Smooth muscle cell of the brain vasculature (primary cell): ENCODE measurements around the gene METTL27.
"Not testable (repeated sequence)": the region's sequence is repeated elsewhere in the genome, so short reads cannot be mapped to it uniquely, and the experiment has no call there.

Experiments used
- DNase-seq: peaks from one replicate; pipeline ENCODE4 v3.0.0-alpha.2; 2012; ENCODE audit warnings: low read depth, low spot score

The METTL27 gene

DNA sequence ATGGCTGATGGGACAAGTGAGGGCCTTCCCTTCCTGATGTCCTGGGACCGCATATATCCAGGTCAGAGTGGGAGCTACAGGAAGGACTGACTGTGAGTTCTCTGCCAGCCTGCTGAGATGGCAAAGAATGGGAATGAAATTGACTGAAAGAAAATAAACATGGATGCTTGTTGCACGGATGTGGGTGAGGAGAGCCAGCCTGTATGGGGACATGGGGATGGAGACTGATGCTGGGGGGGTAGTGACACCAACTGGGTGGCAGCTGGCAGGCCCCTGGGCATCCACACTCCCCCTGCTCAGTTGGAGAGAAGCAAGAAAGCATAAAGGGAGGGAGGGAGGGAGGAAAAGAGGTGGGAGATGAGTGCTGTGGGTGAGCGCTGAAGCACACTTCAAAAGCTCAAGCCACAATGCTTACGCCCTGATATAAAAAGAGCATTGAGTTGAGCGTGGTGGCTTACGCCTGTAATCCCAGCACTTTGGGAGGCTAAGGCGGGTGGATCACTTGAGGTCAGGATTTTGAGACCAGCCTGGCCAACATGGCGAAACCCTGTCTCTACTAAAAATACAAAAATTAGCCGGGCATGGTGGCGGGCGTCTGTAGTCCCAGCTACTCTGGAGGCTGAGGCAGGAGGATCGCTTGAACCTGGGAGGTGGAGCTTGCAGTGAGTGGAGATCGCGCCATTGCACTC is 20.6 kb downstream of the METTL27 start:
- DNase-seq, result not testable (repeated sequence)

DNA sequence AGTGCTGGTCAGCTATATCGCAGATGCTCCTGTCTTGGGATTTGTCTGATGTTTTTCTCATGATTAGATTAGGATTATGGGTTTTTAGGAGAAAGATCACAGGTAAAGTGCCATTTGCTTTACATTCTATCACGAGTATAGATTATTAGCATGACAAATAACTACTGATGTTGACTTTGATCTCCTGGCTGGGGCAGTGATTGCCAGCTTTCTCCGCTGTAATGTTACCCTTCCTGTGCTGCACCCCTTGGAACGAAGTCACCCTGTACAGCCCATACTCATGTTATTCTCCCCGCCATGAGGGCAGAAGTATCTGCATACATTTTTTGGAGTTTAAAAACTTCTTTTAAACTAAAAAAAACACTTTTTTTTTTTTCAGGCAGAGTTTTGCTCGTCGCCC is 22.3 kb downstream of the METTL27 start:
- no peak for DNase-seq

- DNase-seq, result no peak
Observed at GRCh38 chr7:73817121-73817520, 25.2 kb downstream of the METTL27 start.

DNA sequence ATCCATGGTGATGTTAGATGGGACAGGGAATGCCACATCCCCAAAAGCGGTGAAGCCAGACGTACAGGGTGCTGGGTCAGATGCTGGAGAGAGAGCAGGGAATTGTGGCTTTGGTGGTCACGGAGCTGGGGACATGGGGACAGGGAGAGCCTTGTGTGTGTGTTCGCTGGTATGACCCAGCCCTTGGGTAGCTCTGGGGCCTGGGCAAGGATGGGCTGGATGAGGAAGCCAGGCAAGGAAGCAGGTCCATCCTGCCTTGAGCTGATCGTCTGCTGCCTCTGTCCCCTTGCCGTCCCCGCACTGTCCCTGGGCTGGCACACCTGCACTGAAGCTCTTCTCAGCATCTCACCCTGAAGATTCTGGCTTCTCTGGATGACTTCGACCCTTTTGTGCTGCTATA is 26.9 kb downstream of the METTL27 start:
- DNase-seq, result no peak

DNA sequence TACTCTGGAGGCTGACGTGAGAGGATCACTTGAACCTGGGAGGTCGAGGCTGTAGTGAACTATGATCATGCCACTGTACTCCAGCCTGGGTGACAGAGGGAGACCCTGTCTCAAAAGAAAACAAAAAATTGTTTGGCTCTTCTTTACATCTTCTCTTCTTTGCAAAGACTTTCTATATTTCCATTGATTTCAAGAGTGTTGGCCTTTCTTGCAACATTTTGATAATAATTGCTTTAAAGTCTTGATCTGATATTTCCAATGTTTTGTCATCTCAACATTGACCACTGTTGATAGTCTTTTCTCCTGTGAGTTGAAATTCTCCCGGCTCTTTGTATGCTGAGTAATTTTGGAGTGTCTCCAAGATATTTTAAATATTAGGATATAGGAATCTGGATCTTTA is 29.3 kb downstream of the METTL27 start:
- no peak for DNase-seq

DNA sequence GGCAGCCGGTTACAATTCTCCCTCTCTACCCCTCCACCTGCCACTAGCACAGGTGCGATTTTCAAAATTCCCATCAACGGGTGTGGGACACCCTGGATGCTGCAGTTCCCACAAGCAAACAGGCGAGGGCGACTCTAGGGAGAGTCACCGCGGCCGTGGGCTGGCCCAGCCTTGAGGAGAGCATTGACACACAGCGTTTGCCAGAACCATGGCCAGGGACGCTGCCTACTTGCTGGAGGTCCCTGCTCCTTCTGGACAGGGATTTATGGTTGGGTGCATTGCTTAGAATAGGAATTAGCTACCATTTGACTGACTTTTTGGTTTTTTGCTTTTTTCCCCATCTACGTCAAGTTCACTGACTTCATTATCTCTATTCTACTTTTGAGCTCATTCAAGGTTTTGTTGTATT is 30.6 kb downstream of the METTL27 start:
- DNase-seq, result no peak

DNA sequence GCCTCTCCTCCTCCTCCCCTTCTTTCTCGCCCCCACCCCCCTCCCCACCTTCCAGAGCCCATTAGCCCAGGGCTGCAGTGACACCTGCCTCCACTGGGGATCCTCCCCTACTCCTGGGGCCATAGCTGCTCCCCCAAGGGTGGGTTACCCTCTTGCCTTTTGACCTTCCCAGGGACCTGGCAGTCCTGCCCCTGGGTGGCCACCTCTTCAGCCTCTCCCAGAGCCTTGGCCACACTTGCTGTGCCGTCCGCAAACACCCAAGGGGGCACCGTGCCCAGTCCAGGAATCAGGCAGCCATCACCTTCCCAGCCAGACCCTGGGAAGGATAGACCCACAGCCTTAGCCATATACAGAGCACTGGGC is 31.3 kb downstream of the METTL27 start:
- DNase-seq, result no peak

DNA sequence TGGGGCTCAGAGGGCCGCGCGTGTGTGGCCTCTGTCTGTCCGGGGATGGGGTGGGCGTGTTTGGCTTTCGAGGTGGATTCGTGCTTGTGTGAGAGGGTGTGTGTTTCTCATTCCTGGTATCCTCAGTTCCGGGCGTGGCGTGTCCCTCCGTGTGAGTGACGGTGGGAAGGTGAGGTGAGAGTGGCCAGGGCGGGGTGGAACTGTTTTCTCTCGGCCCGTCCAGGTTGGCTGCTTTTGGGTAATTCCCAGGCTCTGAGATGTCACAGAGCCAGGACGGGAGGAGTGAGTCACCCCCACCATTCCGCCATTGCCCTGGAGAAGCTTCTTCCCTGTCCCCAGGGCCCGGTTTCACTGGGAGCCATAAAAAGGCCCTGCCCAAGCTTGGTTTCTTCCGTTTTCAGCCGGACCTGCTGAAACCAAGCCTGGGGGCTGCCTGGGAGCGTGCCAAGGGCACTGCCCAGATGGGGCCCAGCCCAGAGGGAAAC is 32.8 kb downstream of the METTL27 start:
- no peak for DNase-seq

- no peak for DNase-seq
Observed at GRCh38 chr7:73802459-73802858, 39.9 kb downstream of the METTL27 start.

- no peak for DNase-seq
Observed at GRCh38 chr7:73801577-73801976, 40.7 kb downstream of the METTL27 start.

GRCh38 chr7:73799282-73800141 is 42.8 kb downstream of the METTL27 start:
- no peak for DNase-seq

DNA sequence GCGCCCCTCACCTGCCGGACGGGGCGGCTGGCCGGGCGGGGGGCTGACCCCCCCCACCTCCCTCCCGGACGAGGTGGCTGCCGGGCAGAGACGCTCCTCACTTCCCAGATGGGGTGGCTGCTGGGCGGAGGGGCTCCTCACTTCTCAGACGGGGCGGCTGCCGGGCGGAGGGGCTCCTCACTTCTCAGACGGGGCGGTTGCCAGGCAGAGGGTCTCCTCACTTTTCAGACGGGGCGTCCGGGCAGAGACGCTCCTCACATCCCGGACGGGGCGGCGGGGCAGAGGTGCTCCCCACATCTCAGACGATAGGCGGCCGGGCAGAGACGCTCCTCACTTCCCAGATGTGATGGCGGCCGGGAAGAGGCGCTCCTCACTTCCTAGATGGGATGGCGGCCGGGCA is 45.1 kb downstream of the METTL27 start:
- DNase-seq, result not testable (repeated sequence)

DNA sequence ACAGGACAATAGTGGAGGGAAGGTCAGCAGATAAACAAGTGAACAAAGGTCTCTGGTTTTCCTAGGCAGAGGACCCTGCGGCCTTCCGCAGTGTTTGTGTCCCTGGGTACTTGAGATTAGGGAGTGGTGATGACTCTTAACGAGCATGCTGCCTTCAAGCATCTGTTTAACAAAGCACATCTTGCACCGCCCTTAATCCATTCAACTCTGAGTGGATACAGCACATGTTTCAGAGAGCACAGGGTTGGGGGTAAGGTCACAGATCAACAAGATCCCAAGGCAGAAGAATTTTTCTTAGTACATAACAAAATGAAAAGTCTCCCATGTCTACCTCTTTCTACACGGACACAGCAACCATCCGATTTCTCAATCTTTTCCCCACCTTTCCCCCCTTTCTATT is 45.7 kb downstream of the METTL27 start:
- DNase-seq, result not testable (repeated sequence)

GRCh38 chr7:73795188-73795587 is 47.1 kb downstream of the METTL27 start:
- DNase-seq, result not testable (repeated sequence)

DNA sequence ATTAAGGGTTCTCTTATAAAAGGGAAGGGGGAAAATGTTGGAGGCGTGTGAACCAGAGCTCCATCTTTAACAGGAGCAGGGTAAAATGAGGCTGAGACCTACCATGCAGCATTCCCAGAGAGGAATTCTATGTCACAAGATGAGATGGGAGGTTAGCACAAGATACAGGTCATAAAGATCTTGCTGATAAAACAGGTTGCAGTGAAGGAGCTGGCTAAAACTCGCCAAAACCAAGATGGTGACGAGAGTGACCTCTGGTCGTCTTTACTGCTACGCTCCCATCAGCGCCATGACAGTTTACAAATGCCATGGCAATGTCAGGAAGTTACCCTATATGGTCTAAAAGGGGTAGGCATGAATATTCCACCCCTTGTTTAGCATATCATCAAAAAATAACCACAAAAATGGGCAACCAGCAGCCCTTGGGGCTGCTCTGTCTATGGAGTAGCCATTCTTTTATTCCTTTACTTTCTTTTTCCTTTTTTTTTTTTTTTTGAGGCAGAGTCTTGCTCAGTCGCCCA is 51.1 kb downstream of the METTL27 start:
- not testable (repeated sequence) for DNase-seq

DNA sequence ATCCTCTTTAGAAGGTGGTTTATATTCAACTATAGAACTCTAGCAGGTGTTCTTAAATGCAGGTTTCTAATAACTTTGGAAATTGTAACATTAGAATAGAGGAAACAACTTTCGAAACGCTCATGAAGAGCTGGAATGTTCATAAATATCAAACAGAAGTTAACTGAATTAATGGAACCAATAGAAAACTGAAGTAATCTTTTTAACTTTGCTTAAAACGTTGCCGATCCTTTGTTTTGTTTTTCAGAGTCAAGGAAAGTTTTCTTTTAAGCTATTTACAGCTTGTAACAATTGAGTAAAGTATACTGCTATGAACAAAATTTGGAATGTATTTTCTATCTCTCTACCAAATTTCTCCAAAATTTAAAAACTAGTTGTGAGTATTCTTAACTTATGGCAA is 53.3 kb downstream of the METTL27 start:
- DNase-seq, result no peak

DNA sequence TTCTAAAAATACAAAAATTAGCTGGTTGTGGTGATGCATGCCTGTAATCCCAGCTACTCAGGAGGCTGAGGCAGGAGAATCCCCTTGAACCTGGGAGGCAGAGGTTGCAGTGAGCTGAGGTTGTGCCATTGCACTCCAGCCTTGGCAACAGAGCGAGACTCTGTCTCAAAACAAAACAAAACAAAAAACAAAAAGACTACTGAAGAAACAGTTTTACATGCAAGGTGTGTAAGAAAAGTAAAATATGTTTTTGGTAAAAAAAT is 54.6 kb downstream of the METTL27 start:
- DNase-seq, result not testable (repeated sequence)

- DNase-seq, result no peak
Observed at GRCh38 chr7:73786588-73786987, 55.7 kb downstream of the METTL27 start.
